22Rv1 (cell line): Measurements from ENCODE around the gene MATN4.

ENCODE experiments used
- CTCF ChIP-seq: fragments of 450-650 bp; IDR thresholded peaks from 2 replicates; pipeline ENCODE4 v1.5.1; 2017; ENCODE audit warnings: mild to moderate bottlenecking
- ZFX ChIP-seq: fragments of 450-650 bp; IDR thresholded peaks from 2 replicates; pipeline ENCODE4 v1.6.1; 2017; ENCODE audit warnings: antibody characterized with exemption, borderline replicate concordance

DNA sequence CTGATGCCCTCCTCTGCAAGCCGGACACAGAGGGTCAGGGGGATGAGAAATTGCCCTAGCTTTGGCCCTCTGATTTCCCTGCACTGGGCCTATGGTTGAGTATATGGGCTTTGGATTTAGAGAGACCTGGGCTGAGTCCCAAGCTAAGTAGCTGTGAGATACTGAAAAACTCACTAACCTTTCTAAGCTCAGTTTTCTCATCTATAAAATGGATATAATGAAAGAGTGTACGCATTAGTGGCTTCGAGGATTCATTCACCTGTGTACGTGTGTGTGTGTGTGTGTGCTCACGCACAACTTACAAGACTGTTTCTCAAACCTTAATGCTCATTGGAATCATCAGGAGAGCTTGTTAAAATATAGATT lies 14.1 kb downstream of the MATN4 start:
- TF ChIP-seq CTCF (peak; percentile 73), ZFX (no peak)
